Measurements from ENCODE around the gene TTC39C.

- TF ChIP-seq EZH2 (IDR thresholded peaks at IDR 0.05; ENCODE audit: low read depth, unreplicated experiment) (no peak), CTCF (conservative IDR thresholded peaks at IDR 0.05; ENCODE audit: low read depth in 2 of 2) (no peak), JUNB (IDR thresholded peaks at IDR 0.05; ENCODE audit: unreplicated experiment) (no peak), ZNF331 (CRISPR knock-in tag; IDR thresholded peaks at IDR 0.05; ENCODE audit: low read depth) (no peak), CREB1 (CRISPR knock-in tag; IDR thresholded peaks at IDR 0.05; ENCODE audit: low read depth) (no peak), REST (IDR thresholded peaks at IDR 0.05; ENCODE audit: unreplicated experiment) (no peak)
These were observed 17.4 kb downstream of the TTC39C start for GRCh38 chr18:24031916-24032315.

Data from GM23338 (cell line).